Heart left ventricle (tissue), 13 donors: ENCODE data around the gene NPHP4.

Experiments
- CTCF ChIP-seq, 12 donors: fragments of 200-600 bp; sonication (generic) in 4 of 12; IDR thresholded peaks; one replicate each; pipeline versions ENCODE4 v1.5.0 to v1.8.0; 2018 to 2022; ENCODE audit warnings: antibody characterized with exemption in 12 of 12, mild to moderate bottlenecking in 5 of 12
- POLR2A ChIP-seq, 2 donors: fragments of 450-650 bp; IDR thresholded peaks; one replicate each; pipeline ENCODE4 v1.6.1; 2017; ENCODE audit warnings: antibody characterized with exemption in 2 of 2, mild to moderate bottlenecking in 2 of 2, moderate library complexity in 2 of 2
- donor health status: ischemic (EF 13 %, LVEDD 7.1; RV severe dilation, severe dysfunction).
- donor health status: DM: no; HTN: yes; CAD: no.
- donor health status: DM: no; HTN: no; CAD: no.
- donor health status: ischemic (EF 25% LVEDD 6.9; RV normal size, moderate dysfunction).
- donor health status: ischemic (EF 25% LVEDD 5.7; RV mildly dilated, moderate dysfunction).
- donor health status: ischemic (EF 35%, LVEDD 5.7; RV mildly dilated, moderate dysfunction).
- donor health status: nonischemic (EF 11% LVEDD 7.7; RV severe dilation, severe dysfunction).
- donor health status: DM: yes; HTN: yes; CAD: no.
- donor health status: PGD.
- donor health status: ischemic (EF 29% LVEDD 5.4; RV normal size, mild dysfunction).
- donor health status: nonischemic (EF 23%, LVEDD 6.1; RV moderate dilation, normal function).

GRCh38 chr1:5821540-5822176, 170.6 kb downstream of the NPHP4 start:
- TF ChIP-seq POLR2A (IDR thresholded peaks at IDR 0.05): no peak
- no peak for TF ChIP-seq CTCF (IDR thresholded peaks at IDR 0.05)
